NOMO-1 treated with DMSO at 0.1 percent for 48 hours (cell line): ENCODE results near the gene EXOC7.
"Not testable (repeated sequence)": the region's sequence is repeated elsewhere in the genome, so short reads cannot be mapped to it uniquely, and the experiment has no call there.

ENCODE experiments used
- DNase-seq: peaks from one replicate; lab custom pipeline; 2025; ENCODE audit not compliant: unreplicated experiment; lab: John Stamatoyannopoulos, UW

The EXOC7 gene

GRCh38 chr17:76076146-76076764, 27.3 kb downstream of the EXOC7 start:
- no peak for DNase-seq

GRCh38 chr17:76075364-76076145, 28.0 kb downstream of the EXOC7 start:
- DNase-seq: peak; percentile 33

GRCh38 chr17:76074390-76075363, 28.9 kb downstream of the EXOC7 start, which contains the start of gene GALR2:
Gene GALR2, plus strand, starts transcription at chr17:76074781. Its CDS starts 103 bp downstream, at chr17:76074884.
- DNase-seq: no peak

- DNase-seq: peak; percentile 83
Measured at GRCh38 chr17:76072148-76072858, 31.3 kb downstream of the EXOC7 start, which contains the start of gene SRP68. Gene SRP68, minus strand, starts transcription at chr17:76072517. Its CDS starts 26 bp downstream, at chr17:76072491.

GRCh38 chr17:76071531-76072147, 31.9 kb downstream of the EXOC7 start:
- DNase-seq: no peak

GRCh38 chr17:76065775-76066174, 37.8 kb downstream of the EXOC7 start:
- no peak for DNase-seq

GRCh38 chr17:76063875-76064546, 39.6 kb downstream of the EXOC7 start:
- DNase-seq: no peak

- DNase-seq: not testable (repeated sequence)
Measured at GRCh38 chr17:76058264-76058663, 45.3 kb downstream of the EXOC7 start.

- DNase-seq: no peak
Measured at GRCh38 chr17:76056882-76057281, 46.7 kb downstream of the EXOC7 start.

GRCh38 chr17:76054112-76054476, 49.5 kb downstream of the EXOC7 start:
- DNase-seq: no peak

GRCh38 chr17:76053246-76054111, 50.1 kb downstream of the EXOC7 start:
- DNase-seq: no peak

GRCh38 chr17:76051561-76051960, 52.0 kb downstream of the EXOC7 start:
- no peak for DNase-seq

GRCh38 chr17:76050538-76051467, 52.8 kb downstream of the EXOC7 start:
- DNase-seq: no peak

- DNase-seq: peak; percentile 40
Measured at GRCh38 chr17:76049836-76050537, 53.6 kb downstream of the EXOC7 start.

- DNase-seq: no peak
Measured at GRCh38 chr17:76049239-76049638, 54.3 kb downstream of the EXOC7 start.

- peak; percentile 5 for DNase-seq
Measured at GRCh38 chr17:76048711-76049110, 54.9 kb downstream of the EXOC7 start.

GRCh38 chr17:76048025-76048605, 55.5 kb downstream of the EXOC7 start:
- peak; percentile 52 for DNase-seq
